ENCODE data around the gene PRICKLE2. TPM values are rescaled to one million over a fixed set of nuclear protein-coding genes. Genes with fewer than 3 reads are reported as not detected.
"Not testable (repeated sequence)": the region's sequence is repeated elsewhere in the genome, so short reads cannot be mapped to it uniquely, and the experiment has no call there.

The PRICKLE2 gene
- total RNA-seq, 1 experiment from 2014 or later = 3.2 TPM

DNA sequence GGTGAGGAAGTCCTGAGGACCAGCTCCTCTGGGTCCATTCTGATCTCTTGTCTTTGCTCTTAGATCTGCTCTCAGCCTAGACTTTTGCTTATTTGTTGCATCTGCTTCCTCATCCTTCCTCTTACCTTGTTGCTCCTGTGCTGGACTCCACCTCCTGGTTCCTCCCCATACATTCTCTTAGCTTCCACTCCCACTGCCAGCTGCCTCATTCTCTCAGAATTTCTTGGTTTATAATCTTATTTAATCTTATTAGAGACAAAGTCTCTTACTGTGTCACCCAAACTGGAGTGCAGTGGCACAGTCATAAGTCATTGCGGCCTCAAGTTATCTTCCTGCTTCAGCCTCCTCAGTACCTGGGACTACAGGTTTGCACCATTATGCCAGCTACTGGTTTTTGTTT, 133.8 kb downstream of the PRICKLE2 start:
- Histone ChIP-seq H3K9ac (ENCODE audit: extremely low read depth, insufficient read length, low read length) (no peak overlapping the region), H4K5ac (ENCODE audit: insufficient read length, low read depth, low read length) (no peak overlapping the region), H4K20me1 (ENCODE audit: control insufficient read depth, insufficient read depth, insufficient read length) (no peaks in the 10 kb centered on the region), H3K27me3 (ENCODE audit: insufficient read depth, low read length) (no peaks in the 10 kb centered on the region), H4K8ac (replicated peaks; ENCODE audit: insufficient read length, low read depth, low read length) (no peak overlapping the region), H2BK12ac (ENCODE audit: insufficient read length, low read depth, low read length) (no peak overlapping the region), H3K14ac (ENCODE audit: insufficient read depth, low read length) (no peak overlapping the region), H2BK120ac (ENCODE audit: low read depth, low read length, poor library complexity, severe bottlenecking) (no peak overlapping the region), H3K4ac (ENCODE audit: low read depth, low read length) (no peak overlapping the region), H3K23me2 (ENCODE audit: insufficient read length, low read depth, low read length, poor library complexity, severe bottlenecking) (no peaks in the 10 kb centered on the region), H3K23ac (ENCODE audit: insufficient read length, low read depth, low read length) (no peak overlapping the region), H3K18ac (ENCODE audit: insufficient read length, low read depth, low read length) (no peak overlapping the region), H3K27ac (ENCODE audit: insufficient read length, low read depth, low read length) (no peak overlapping the region), H3T11ph (ENCODE audit: low read length) (no peak overlapping the region), H2AFZ (ENCODE audit: low read length) (no peak overlapping the region), H4K91ac (ENCODE audit: insufficient read length, low read depth, low read length) (no peak overlapping the region), H3K9me3 (ENCODE audit: control insufficient read depth, low read depth, low read length) (no peaks in the 10 kb centered on the region), H3K79me2 (ENCODE audit: insufficient read depth, low read length) (no peaks in the 10 kb centered on the region), H2BK20ac (ENCODE audit: low read depth, low read length, poor library complexity, severe bottlenecking) (no peak overlapping the region), H3K56ac (ENCODE audit: insufficient read length, low read depth, low read length) (no peak overlapping the region), H3K4me2 (ENCODE audit: insufficient read depth, insufficient read length, low read length) (no peak overlapping the region), H2AK5ac (ENCODE audit: insufficient read length, low read length) (no peak overlapping the region), H3K79me1 (ENCODE audit: insufficient read depth, low read depth, low read length, poor library complexity, severe bottlenecking) (no peaks in the 10 kb centered on the region), H2BK15ac (ENCODE audit: low read depth, low read length) (no peak overlapping the region), H2BK5ac (ENCODE audit: insufficient read length, low read length) (no peak overlapping the region), H3K4me1 (ENCODE audit: insufficient read depth, low read length) (peaks cover 12% of the 10 kb centered on the region)
- WGBS (ENCODE audit: extremely low coverage, insufficient read length, low lambda C conversion rate) = no CpG with 5 or more reads among the region's 1 CpG
- Mint-ChIP-seq H3K9me3 (no peaks in the 10 kb centered on the region), H3K27me3 (ENCODE audit: low read depth) (no peaks in the 10 kb centered on the region; the same call in 1 of the 2 replicates), H3K4me3 (no peak overlapping the region), H3K36me3 (ENCODE audit: insufficient read depth in 1 of 3, low read depth in 3 of 3) (no peaks in the 10 kb centered on the region), H3K27ac (peak overlapping the region in 1 of 3 experiments; percentile 15; a peak in 1 of 7 replicates), H3K4me1 (peaks cover 63 to 72% of the 10 kb centered on the region in 2 experiments)
- DNase-seq = no peak
- TF ChIP-seq, protein P1, sequence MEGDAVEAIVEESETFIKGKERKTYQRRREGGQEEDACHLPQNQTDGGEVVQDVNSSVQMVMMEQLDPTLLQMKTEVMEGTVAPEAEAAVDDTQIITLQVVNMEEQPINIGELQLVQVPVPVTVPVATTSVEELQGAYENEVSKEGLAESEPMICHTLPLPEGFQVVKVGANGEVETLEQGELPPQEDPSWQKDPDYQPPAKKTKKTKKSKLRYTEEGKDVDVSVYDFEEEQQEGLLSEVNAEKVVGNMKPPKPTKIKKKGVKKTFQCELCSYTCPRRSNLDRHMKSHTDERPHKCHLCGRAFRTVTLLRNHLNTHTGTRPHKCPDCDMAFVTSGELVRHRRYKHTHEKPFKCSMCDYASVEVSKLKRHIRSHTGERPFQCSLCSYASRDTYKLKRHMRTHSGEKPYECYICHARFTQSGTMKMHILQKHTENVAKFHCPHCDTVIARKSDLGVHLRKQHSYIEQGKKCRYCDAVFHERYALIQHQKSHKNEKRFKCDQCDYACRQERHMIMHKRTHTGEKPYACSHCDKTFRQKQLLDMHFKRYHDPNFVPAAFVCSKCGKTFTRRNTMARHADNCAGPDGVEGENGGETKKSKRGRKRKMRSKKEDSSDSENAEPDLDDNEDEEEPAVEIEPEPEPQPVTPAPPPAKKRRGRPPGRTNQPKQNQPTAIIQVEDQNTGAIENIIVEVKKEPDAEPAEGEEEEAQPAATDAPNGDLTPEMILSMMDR (conservative IDR thresholded peaks at IDR 0.05) = no peak

- H2BK5ac ChIP-seq (ENCODE audit: insufficient read length, low read length); H3K79me2 ChIP-seq (ENCODE audit: insufficient read depth, low read length); H4K5ac ChIP-seq (ENCODE audit: insufficient read length, low read depth, low read length); H3K23ac ChIP-seq (ENCODE audit: insufficient read length, low read depth, low read length); H3K27me3 ChIP-seq (ENCODE audit: insufficient read depth, low read length); H3K79me1 ChIP-seq (ENCODE audit: insufficient read depth, low read depth, low read length, poor library complexity, severe bottlenecking); H3K9me3 ChIP-seq (ENCODE audit: control insufficient read depth, low read depth, low read length); H3K9ac ChIP-seq (ENCODE audit: extremely low read depth, insufficient read length, low read length); H3K23me2 ChIP-seq (ENCODE audit: insufficient read length, low read depth, low read length, poor library complexity, severe bottlenecking); H4K8ac ChIP-seq (replicated peaks; ENCODE audit: insufficient read length, low read depth, low read length); H3K4me3 Mint-ChIP-seq; H3K4ac ChIP-seq (ENCODE audit: low read depth, low read length); H2BK20ac ChIP-seq (ENCODE audit: low read depth, low read length, poor library complexity, severe bottlenecking); H3K27me3 Mint-ChIP-seq (ENCODE audit: low read depth); H4K20me1 ChIP-seq (ENCODE audit: control insufficient read depth, insufficient read depth, insufficient read length); H3K27ac ChIP-seq (ENCODE audit: insufficient read length, low read depth, low read length); H3K18ac ChIP-seq (ENCODE audit: insufficient read length, low read depth, low read length); H3T11ph ChIP-seq (ENCODE audit: low read length); DNase-seq; H2BK15ac ChIP-seq (ENCODE audit: low read depth, low read length); H3K4me2 ChIP-seq (ENCODE audit: insufficient read depth, insufficient read length, low read length); H2AK5ac ChIP-seq (ENCODE audit: insufficient read length, low read length); H2AFZ ChIP-seq (ENCODE audit: low read length); H4K91ac ChIP-seq (ENCODE audit: insufficient read length, low read depth, low read length); H2BK12ac ChIP-seq (ENCODE audit: insufficient read length, low read depth, low read length); H3K14ac ChIP-seq (ENCODE audit: insufficient read depth, low read length); H3K9me3 Mint-ChIP-seq; H3K56ac ChIP-seq (ENCODE audit: insufficient read length, low read depth, low read length); H3K36me3 Mint-ChIP-seq (ENCODE audit: insufficient read depth in 1 of 3, low read depth in 3 of 3); H2BK120ac ChIP-seq (ENCODE audit: low read depth, low read length, poor library complexity, severe bottlenecking): not testable (repeated sequence)
- peaks cover 14% of the 10 kb centered on the region for H3K4me1 ChIP-seq (ENCODE audit: insufficient read depth, low read length)
- peaks cover 53 to 63% of the 10 kb centered on the region in 2 experiments for H3K4me1 Mint-ChIP-seq
- WGBS (ENCODE audit: extremely low coverage, insufficient read length, low lambda C conversion rate) = no CpG with 5 or more reads among the region's 4 CpGs
- H3K27ac Mint-ChIP-seq = peak overlapping the region in 1 of 3 experiments; percentile 66; a peak in 1 of 7 replicates
These were observed 135.9 kb downstream of the PRICKLE2 start for GRCh38 chr3:64089386-64089785.
